Activated effector memory CD4-positive, alpha-beta T cell treated with anti-CD3 and anti-CD28 coated beads, Interleukin-2, amount 50 U/mL, for 16 hours (primary cell): ENCODE data around the gene OR8B3.
"Not testable (repeated sequence)": the region's sequence is repeated elsewhere in the genome, so short reads cannot be mapped to it uniquely, and the experiment has no call there.

Source experiments
- DNase-seq: peaks from one replicate; pipeline ENCODE4 v3.0.0-alpha.2; 2020

Gene OR8B3, protein sequence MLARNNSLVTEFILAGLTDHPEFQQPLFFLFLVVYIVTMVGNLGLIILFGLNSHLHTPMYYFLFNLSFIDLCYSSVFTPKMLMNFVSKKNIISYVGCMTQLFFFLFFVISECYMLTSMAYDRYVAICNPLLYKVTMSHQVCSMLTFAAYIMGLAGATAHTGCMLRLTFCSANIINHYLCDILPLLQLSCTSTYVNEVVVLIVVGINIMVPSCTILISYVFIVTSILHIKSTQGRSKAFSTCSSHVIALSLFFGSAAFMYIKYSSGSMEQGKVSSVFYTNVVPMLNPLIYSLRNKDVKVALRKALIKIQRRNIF

DNA sequence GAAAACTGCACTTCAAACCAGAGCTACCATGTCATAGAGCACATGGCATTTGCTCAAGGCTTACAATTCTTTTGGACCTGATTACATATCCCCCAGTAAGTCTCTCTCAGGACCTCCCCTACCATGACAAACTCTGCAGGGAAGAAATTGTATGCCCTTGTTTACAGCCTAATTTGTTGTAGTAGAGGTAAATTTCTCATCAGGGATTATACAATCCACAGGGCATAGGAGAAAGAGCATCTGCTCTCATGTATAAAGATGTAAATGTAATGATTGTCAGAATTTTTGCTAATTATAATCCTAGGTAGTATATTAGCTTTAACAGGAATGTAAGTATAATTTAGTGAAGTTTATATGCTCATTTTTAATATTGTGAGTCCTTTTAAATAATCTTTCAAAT is at the start of gene OR8B3:
TSS of gene OR8B3 (minus strand) at position 101 of the 400 bp plus-strand sequence. CDS start 1,673 bp downstream, outside the sequence.
- DNase-seq, result no peak

DNA sequence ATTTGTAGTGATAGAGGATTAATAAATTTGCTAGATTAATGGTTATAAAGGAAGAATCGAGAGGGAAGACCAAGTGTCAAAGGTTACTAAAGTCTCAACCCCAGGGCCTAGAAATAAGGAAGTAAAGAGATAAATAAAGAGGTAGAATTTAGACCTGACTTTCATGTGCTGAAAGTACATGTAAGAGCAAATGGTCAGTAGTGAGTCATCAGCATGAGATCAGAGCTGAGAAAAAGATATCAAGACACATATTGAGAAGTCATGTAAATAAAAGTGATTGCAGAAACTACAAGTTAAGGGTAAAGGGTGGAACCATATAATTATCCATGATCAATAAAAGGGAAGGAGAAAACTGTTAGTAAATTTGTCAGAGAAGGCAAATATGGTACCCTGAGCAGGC is 48.1 kb upstream of the OR8B3 start:
- no peak for DNase-seq

DNA sequence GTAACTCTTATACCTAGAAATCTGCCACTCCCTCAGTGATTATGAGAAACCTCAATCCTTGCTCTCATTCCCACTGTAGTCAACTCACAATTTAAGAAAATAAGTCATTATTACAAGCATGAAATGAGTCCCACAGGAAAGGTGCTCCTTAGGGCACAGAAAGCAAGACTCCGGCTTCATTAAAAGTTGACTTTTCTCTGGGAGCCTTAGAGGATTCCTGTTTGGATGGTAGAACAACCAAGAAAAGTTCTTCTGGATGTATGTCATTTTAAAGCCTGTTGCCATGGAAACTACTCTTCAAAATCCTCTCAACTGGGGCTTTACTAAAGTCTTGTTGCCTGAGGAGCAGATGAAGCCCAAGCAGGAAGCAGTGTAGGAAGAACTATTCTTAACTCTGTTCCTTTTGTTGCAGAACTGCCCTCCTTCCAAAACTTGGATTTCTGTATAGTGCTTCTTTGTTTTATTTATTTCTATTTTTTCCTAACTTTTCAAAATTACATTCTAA is 46.9 kb upstream of the OR8B3 start, which contains the start of gene OR8B8:
TSS of gene OR8B8 (minus strand) at position 51 of the 505 bp plus-strand sequence. CDS start 4,611 bp downstream, outside the sequence.
- DNase-seq, result no peak

DNA sequence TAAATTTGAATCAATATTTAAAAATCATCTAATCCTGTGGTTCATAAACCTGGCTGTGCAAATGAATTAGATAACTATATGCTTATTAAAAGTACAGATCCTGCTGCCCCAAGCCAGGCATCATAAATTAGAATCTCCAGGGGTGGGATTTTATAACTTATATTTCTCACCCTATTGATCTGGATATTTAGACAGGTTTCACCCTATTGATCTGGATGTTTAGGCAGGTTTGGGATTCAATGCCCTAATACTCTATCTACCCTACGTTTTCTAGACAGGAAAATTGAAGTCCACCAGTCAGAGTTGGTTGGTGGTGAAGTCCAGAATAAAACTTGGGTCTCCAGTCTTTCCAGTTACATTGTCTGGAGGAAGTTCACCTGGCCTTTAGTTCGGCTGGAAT is 44.0 kb upstream of the OR8B3 start:
- DNase-seq, result no peak

DNA sequence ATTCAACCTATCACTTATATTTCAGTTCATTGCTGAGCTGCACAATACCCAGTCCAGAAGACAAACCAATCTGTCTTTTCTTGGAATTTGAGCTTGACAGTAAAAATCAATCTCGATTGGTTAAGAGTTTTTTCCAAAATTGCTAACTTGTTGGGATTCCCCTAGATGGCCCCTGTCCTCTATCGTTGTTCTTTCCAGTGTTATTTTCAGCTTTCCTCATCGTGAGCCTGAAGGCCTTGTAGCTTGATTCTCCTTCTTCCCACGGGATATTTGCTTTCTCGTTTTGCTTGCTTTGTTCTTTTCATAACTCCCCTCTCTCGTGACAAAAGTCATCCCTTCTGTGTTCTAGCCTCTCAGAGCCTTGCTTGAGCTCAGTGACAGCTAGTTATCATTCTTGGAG is 43.6 kb upstream of the OR8B3 start:
- no peak for DNase-seq

DNA sequence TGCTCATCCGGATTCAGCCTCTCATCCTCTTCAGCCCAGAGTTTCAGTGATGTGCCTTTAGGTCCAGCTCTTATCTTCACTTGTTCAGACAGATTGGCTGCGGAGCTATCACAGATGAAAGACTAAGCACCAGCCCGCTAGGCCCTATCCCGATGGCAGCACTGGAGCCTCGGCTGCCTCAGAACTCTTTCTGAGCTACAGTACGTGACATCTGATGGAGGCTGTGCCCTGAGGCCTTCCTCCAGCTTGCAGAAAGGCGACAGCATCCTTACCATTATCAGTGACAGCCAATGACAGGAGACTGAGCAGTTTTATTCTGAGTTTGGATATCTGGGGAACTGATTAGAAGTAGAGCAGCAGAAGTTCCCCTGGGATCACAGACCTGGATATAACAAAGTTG is 42.7 kb upstream of the OR8B3 start:
- no peak for DNase-seq

DNA sequence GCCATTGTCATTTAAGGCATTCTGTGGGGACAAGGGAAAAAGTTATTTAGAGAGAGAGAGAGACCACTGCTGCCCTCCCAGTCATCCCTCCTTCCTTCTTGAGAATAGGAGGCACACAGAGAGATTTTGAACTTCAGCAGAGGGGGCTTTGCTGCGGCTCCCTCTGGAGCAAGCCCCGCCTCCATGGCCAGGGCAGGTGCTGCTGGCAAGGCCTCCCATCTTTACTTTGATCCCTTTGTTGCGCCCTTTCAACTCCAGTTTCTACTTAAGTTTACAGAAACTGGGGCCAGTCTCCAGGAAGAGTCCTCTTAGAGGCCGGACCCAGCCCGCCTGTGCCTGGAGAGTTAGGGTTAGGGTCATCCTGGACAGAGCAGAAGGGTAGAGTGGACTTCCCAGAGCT is 42.3 kb upstream of the OR8B3 start:
- no peak for DNase-seq

DNA sequence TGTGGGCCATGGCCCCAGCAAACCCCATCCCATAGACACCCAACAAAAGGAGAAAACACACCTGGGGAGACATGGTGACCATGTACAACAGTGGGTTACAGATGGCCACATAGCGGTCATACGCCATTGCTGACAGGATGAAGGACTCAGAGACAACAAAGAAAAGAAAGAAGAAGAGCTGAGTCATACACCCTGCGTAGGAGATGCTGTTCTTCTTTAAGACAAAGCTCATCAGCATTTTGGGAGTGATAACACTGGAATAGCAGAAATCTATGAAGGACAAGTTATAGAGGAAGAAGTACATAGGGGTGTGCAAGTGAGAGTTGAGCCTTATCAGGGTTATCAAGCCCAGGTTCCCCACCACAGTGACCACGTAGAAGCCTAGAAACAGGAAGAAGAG is 41.8 kb upstream of the OR8B3 start:
- no peak for DNase-seq

DNA sequence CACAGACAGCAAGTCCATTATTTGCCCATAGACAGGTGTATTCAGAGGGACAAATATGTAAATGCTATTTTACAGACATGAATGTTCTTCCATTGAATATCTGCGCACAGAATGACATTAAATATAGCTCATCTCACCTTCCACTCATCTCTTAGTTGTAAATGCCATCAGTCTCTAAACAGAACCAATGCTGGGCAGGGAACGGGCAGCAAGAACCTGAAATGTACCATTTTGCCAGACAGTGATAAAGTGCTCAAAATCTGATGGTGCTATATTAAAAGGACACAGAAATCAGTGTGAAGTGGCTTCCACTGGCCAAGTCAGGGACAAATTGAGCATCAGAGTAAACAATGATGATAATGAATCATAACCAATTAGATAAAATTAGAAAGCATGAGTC is 35.9 kb upstream of the OR8B3 start:
- DNase-seq, result no peak

DNA sequence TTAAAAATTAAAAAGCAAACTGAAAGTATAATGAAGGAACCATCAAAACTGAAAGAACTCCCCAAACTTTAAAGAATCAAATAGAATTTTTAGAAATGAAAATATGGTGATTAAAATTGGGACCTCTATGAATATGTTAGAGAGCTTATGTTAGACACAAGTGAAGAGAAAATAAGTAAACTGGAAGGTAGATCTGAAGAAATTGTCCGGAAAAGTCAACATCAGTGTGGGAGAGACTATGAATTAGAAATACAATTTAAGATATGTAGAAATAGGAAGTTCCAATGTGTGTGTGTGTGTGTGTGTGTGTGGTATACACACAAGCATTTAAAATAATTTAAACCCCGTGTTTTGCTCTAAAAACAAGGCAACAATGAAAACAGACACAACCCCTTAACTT is 30.8 kb upstream of the OR8B3 start:
- DNase-seq, result no peak

DNA sequence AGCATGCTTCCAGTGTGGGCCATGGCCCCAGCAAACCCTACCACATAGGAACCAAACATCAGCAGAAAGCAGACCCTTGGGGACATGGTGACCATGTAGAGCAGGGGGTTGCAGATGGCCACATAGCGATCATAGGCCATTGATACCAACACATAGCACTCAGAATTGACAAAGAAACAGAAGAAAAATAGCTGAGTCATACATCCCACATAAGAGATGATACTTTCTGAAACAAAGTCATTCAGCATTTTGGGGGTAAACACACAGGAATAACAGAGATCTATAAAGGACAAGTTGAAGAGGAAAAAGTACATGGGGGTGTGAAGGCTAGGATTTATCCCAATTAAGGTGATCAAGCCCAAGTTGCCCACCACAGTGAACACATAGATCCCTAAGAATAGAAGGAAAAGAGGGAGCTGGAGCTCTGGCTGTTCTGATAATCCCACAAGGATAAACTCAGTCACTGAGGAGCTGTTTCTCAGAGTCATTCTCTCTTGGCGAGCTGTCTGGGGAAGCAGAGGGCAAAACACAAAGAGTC is 25.6 kb upstream of the OR8B3 start, which contains the start of gene OR8B4:
TSS of gene OR8B4 (minus strand) at position 488 of the 538 bp plus-strand sequence. CDS start at position 488, 0 bp downstream.
- DNase-seq, result no peak

DNA sequence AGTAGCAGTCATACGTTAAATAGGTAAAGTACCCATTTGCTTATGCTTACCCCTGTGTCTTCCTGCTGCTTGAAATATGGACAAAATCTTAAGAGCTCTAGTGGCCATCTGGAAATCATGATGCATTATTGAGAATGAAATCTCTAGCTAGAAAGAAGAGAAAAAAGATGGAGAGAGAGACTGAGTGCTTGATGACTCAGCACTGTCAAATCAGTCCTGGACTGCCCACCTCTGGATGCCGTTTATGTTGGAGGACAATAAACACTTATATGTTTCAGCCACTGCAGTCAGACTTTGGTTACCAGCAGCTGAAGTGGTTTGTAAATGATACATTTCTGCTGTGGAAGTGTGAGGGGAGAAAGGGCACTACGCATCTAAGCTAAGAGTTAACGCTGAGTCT is 22.2 kb upstream of the OR8B3 start:
- no peak for DNase-seq

DNA sequence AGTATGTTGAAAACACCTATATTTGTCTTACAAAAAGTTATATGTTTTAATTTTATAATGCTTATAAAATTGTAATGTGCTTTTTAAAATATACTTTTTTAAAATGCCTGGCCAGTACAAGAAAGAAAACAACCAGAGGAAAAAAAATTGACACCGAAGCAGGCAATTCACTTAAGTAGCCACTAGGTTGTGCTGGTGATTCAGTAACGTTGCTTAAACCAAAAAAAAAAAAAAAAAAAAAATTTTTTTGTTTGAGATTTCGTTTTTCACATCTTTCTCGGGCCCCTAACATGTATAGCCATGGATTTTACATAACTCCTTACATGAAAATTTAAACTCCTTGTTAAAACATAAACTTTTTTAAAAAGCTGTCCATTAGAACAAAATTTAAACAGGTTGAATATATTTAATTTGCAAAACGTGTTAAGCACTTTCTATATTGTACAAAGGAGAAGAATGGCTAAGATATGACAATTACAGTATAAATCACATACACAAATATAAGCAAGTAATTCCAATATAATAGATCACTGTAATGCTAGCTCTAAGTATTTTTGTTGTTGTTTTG is 16.6 kb upstream of the OR8B3 start:
- no peak for DNase-seq

DNA sequence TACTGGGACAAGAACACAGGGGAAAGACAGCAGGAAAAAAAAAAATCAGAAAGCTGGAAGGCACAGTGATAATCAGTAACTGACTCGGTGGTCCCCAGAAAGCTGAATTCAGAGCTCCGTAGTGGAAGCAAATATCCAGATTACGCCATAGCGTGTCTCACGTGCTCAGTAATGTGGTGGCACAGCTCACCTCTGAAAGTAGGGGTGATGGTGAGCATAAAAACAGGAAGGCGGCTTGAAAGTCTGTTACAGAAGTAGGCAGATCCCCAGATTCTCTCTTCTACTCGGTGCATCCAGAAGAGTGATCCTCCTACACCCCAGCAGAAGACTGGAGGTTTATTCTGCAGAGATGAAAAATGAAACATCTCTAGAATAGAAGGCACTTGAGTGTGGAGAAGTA is 11.1 kb upstream of the OR8B3 start:
- no peak for DNase-seq

DNA sequence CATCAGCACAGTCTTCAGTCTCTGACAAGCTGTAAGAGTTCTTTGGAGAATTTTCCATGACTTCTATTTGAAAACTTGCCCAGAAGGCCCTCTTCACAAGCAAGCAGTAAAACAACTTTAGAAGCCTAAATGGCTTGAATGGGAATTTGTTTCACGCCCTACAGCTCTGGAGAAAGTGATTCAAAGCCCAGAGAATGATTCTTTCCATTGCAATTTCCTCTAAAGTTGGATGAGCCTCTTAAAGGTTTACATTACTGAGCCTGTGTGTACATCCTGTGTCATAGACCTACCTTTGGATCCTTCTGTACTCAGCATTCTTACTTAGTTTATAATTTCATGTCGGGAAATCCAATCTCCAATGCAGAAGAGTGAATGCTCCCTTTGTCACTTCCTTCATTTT is 6.8 kb upstream of the OR8B3 start:
- DNase-seq, result no peak

DNA sequence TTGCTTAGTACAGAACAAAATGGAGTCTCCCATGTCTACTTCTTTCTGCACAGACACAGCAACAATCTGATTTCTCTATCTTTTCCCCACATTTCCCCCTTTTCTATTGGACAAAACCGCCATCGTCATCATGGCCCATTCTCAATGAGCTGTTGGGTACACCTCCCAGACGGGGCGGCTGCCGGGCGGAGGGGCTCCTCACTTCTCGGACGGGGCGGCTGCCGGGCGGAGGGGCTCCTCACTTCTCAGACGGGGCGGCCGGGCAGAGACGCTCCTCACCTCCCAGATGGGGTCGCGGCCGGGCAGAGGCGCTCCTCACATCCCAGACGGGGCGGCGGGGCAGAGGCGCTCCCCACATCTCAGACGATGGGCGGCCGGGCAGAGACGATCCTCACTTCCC is 4.4 kb upstream of the OR8B3 start:
- DNase-seq, result not testable (repeated sequence)

DNA sequence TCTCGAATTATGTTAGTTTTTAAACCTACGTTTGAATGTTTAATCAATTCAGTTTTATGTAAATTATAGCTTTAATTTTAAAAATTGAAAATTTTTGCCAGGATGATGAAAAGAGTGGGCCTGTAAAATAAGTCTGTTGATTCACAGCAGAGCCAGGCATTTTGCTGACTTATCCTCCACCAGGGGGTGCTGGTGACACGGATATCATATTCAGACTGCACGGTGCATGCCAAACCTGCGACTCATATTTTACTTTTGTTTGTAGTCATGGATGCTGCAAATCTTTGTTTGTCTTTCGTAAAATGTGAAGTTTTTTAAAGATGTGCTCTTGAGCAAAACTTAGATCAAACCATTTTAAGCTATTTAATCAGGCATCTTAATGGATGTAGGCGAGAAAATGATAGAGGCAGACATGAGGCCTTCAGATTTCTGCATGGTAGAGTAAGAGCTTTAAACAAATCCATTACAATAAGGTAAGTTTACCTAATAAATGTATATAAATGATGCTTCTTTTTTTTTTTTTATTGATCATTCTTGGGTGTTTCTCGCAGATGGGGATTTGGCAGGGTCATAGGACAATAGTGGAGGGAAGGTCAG is 3.6 kb upstream of the OR8B3 start:
- peak; percentile 72 for DNase-seq

DNA sequence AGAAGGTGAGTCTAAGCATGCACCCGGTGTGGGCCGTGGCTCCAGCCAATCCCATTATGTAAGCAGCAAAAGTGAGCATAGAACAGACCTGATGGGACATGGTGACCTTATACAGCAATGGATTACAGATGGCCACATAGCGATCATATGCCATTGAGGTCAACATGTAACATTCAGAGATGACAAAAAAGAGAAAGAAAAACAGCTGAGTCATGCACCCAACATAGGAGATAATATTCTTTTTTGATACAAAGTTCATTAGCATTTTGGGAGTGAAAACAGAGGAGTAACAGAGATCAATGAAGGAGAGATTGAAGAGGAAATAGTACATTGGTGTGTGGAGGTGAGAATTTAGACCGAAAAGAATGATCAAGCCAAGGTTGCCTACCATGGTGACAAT is 2.0 kb downstream of the OR8B3 start:
- not testable (repeated sequence) for DNase-seq

DNA sequence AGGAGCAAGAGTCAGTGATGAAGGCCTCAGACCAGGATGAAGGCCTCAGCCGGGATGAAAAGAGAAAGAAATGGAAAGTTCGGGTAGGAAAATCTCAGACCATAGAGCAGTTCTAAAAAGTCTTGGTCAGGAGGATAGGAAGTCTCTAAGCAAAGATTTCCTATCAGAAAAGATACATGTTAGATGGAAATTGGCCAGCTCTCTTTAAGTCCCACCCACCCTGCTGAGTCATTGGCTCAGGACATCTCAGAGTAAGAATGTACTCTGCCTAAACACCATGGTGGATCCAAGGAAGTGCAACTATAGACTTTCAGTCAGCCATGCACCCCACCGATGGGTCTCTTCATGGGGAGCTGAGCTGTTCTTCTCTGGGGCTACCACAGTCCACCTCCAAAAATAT is 4.4 kb downstream of the OR8B3 start:
- DNase-seq, result no peak

DNA sequence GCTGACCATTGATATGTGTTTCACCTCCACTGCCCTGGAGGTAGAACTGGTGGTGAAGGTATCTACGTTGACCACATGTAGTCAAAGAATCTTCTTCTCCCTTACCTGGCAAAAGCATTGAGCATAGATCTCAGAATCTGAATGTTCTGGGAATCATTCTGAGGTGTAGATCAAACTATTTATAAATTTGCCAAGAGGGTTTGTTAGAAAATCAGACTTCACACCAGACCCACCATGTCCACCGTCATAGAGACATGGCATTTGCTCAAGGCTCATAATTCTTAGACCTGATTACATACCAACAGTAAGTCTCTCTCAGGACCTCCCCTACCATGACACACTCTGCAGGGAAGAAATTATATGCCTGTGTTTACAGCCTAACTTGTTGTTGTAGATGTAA is 14.4 kb downstream of the OR8B3 start, which contains the start of gene OR8B2:
TSS of gene OR8B2 (minus strand) at position 101 of the 400 bp plus-strand sequence. CDS start 1,156 bp downstream, outside the sequence.
- no peak for DNase-seq

DNA sequence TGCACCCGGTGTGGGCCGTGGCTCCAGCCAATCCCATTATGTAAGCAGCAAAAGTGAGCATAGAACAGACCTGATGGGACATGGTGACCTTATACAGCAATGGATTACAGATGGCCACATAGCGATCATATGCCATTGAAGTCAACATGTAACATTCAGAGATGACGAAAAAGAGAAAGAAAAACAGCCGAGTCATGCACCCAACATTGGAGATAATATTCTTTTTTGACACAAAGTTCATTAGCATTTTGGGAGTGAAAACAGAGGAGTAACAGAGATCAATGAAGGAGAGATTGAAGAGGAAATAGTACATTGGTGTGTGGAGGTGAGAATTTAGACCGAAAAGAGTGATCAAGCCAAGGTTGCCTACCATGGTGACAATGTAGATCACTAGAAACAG is 16.0 kb downstream of the OR8B3 start:
- not testable (repeated sequence) for DNase-seq

DNA sequence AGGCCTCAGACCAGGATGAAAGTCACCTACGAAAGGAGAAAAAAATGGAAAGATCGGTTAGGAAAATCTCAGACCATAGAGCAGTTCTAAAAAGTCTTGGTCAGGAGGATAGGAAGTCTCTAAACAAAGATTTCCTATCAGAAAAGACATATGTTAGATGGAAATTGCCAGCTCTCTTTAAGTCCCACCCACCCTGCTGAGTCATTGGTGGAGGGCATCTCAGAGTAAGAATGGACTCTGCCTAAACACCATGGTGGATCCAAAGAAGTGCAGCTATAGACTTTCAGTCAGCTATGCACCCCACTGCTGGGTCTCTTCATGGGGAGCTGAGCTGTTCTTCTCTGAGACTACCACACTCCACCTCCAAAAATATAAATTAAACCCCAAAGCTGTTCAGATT is 18.2 kb downstream of the OR8B3 start:
- DNase-seq, result no peak

DNA sequence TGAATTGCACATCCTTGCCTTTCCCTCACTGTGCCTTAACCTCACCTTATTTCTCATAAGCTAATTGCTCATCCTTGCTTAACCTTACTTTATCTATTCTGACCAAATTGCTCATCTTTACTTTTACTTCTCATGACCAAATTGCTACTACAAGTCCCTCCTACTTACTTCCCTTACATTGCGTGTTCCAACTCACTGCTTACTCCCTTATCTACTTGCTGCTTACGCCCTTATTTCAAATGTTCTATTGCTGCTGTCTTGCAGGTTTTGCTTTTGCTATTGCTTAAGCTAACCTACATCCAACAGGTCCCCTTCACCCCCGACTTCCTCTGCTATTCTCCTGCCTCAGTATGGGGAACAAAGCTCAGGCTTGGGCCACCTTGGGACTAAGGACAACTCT is 22.5 kb downstream of the OR8B3 start:
- DNase-seq, result no peak

DNA sequence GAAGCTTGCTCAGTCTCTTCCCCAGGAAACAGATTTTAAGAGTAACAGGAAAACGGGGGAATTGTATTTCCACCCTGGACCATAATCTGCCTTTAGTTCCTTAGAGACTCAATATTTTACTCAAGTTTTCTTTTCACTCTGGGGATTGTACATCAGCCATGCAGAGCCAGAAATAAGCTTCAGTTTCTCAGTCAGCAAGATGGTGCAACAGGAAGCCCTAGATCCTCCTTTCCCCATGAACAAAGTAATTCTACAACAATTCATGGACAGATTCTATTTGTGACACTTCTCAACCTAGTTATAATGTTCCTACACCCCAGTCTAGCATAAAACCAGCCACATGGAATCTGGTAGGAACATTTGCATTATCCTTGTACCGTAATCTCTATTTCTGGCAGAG is 39.3 kb downstream of the OR8B3 start:
- DNase-seq, result no peak
